ENCODE data around the gene NUDT16L1.

GRCh38 chr16:4668313-4668960 is 24.9 kb upstream of the NUDT16L1 start:
- TF ChIP-seq EZH2 (IDR thresholded peaks at IDR 0.05; ENCODE audit: low read length, unreplicated experiment) (no peak), CTCF (conservative IDR thresholded peaks at IDR 0.05; ENCODE audit: low read depth, low read length) (no peak)

Data from PC-3 (cell line).